ACC112 (cell line): ENCODE measurements around the gene FREM2.

Source experiments
- H2AFZ ChIP-seq: fragments of 200-600 bp; sonication (generic); one replicate; pipeline ENCODE4 v1.6.0; 2017; ENCODE audit warnings: antibody characterized with exemption, low read length; ENCODE audit not compliant: unreplicated experiment
- H3K27ac ChIP-seq: fragments of 200-600 bp; sonication (generic); 2 replicates; pipeline ENCODE4 v1.5.1; 2014; ENCODE audit warnings: low read depth, mild to moderate bottlenecking, antibody characterized with exemption, low read length, moderate library complexity
- H3K27me3 ChIP-seq: fragments of 200-600 bp; sonication (generic); 2 replicates; pipeline ENCODE4 v1.6.1; 2014; ENCODE audit warnings: mild to moderate bottlenecking, antibody characterized with exemption, low read length, moderate library complexity, mixed read lengths; ENCODE audit not compliant: insufficient read depth
- H3K36me3 ChIP-seq: fragments of 200-600 bp; sonication (generic); 2 replicates; pipeline ENCODE4 v1.6.1; 2016; ENCODE audit warnings: mild to moderate bottlenecking, antibody characterized with exemption, low read length, moderate library complexity, mixed read lengths; ENCODE audit not compliant: insufficient read depth
- H3K4me1 ChIP-seq: fragments of 200-600 bp; sonication (generic); one replicate; pipeline ENCODE4 v1.6.1; 2016; ENCODE audit warnings: low read length, mixed read lengths; ENCODE audit not compliant: insufficient read depth, unreplicated experiment, control insufficient read depth
- H3K4me3 ChIP-seq: fragments of 200-600 bp; sonication (generic); 2 replicates; pipeline ENCODE4 v1.5.1; 2014; ENCODE audit warnings: mild to moderate bottlenecking, low read depth, low read length
- H3K79me2 ChIP-seq: fragments of 200-600 bp; sonication (generic); one replicate; pipeline ENCODE4 v1.6.0; 2016; ENCODE audit warnings: low read length; ENCODE audit not compliant: control insufficient read depth, unreplicated experiment, insufficient read depth

Gene FREM2

GRCh38 chr13:38759390-38759789 is 72.5 kb downstream of the FREM2 start:
- H3K27ac ChIP-seq = no peak overlapping the region
- H3K4me3 ChIP-seq = no peak overlapping the region
- H3K27me3 ChIP-seq = peaks cover 89% of the 10 kb centered on the region
- H3K36me3 ChIP-seq = no peaks in the 10 kb centered on the region
- H2AFZ ChIP-seq = no peak overlapping the region
- no peaks in the 10 kb centered on the region for H3K79me2 ChIP-seq
- no peaks in the 10 kb centered on the region for H3K4me1 ChIP-seq

GRCh38 chr13:38763446-38764381 is 76.8 kb downstream of the FREM2 start:
- H3K36me3 ChIP-seq = no peaks in the 10 kb centered on the region
- H2AFZ ChIP-seq = no peak overlapping the region
- H3K4me3 ChIP-seq = no peak overlapping the region

GRCh38 chr13:38766799-38767198 is 79.9 kb downstream of the FREM2 start:
- H3K4me3 ChIP-seq = no peak overlapping the region
- H3K27ac ChIP-seq = no peak overlapping the region
- H3K4me1 ChIP-seq = no peaks in the 10 kb centered on the region
- H3K36me3 ChIP-seq = no peaks in the 10 kb centered on the region
- H3K79me2 ChIP-seq = no peaks in the 10 kb centered on the region
- no peak overlapping the region for H2AFZ ChIP-seq
- peaks cover 45% of the 10 kb centered on the region for H3K27me3 ChIP-seq

More at GRCh38 chr13:38763446-38764381, 76.8 kb downstream of the FREM2 start:
- H3K79me2 ChIP-seq = no peaks in the 10 kb centered on the region
- H3K27me3 ChIP-seq = peaks cover 71% of the 10 kb centered on the region
- no peak overlapping the region for H3K27ac ChIP-seq
- no peaks in the 10 kb centered on the region for H3K4me1 ChIP-seq

- Histone ChIP-seq H3K79me2 (no peaks in the 10 kb centered on the region), H3K4me1 (no peaks in the 10 kb centered on the region), H2AFZ (no peak overlapping the region), H3K27ac (no peak overlapping the region), H3K36me3 (no peaks in the 10 kb centered on the region), H3K27me3 (peaks cover 38% of the 10 kb centered on the region), H3K4me3 (no peak overlapping the region)
Measured at GRCh38 chr13:38767506-38768265, 80.8 kb downstream of the FREM2 start.

GRCh38 chr13:38769526-38769925 is 82.6 kb downstream of the FREM2 start:
- H3K36me3 ChIP-seq = no peaks in the 10 kb centered on the region
- H3K27me3 ChIP-seq = peaks cover 28% of the 10 kb centered on the region
- peak overlapping the region; percentile 73 for H3K4me3 ChIP-seq
- no peaks in the 10 kb centered on the region for H3K4me1 ChIP-seq
- no peak overlapping the region for H3K27ac ChIP-seq
- H3K79me2 ChIP-seq = no peaks in the 10 kb centered on the region
- peak overlapping the region; percentile 99 for H2AFZ ChIP-seq

GRCh38 chr13:38775085-38775484 is 88.2 kb downstream of the FREM2 start:
- Histone ChIP-seq H3K27ac (no peak overlapping the region), H2AFZ (no peak overlapping the region), H3K4me3 (no peak overlapping the region), H3K4me1 (no peaks in the 10 kb centered on the region), H3K27me3 (peaks cover 42% of the 10 kb centered on the region), H3K79me2 (no peaks in the 10 kb centered on the region), H3K36me3 (no peaks in the 10 kb centered on the region)

- Histone ChIP-seq H3K4me1 (no peaks in the 10 kb centered on the region), H2AFZ (no peak overlapping the region), H3K27ac (no peak overlapping the region), H3K79me2 (no peaks in the 10 kb centered on the region), H3K27me3 (peaks cover 49% of the 10 kb centered on the region), H3K36me3 (no peaks in the 10 kb centered on the region), H3K4me3 (no peak overlapping the region)
Measured at GRCh38 chr13:38777347-38778119, 90.7 kb downstream of the FREM2 start.

- Histone ChIP-seq H3K4me3 (no peak overlapping the region), H2AFZ (no peak overlapping the region), H3K79me2 (no peaks in the 10 kb centered on the region), H3K36me3 (no peaks in the 10 kb centered on the region), H3K27ac (no peak overlapping the region), H3K4me1 (no peaks in the 10 kb centered on the region), H3K27me3 (peaks cover 66% of the 10 kb centered on the region)
Measured at GRCh38 chr13:38781539-38781938, 94.7 kb downstream of the FREM2 start.

GRCh38 chr13:38784036-38784880 is 97.4 kb downstream of the FREM2 start:
- no peak overlapping the region for H3K4me3 ChIP-seq
- H3K36me3 ChIP-seq = no peaks in the 10 kb centered on the region
- peaks cover 58% of the 10 kb centered on the region for H3K27me3 ChIP-seq
- H3K4me1 ChIP-seq = no peaks in the 10 kb centered on the region
- H3K79me2 ChIP-seq = no peaks in the 10 kb centered on the region
- no peak overlapping the region for H2AFZ ChIP-seq
- H3K27ac ChIP-seq = no peak overlapping the region

GRCh38 chr13:38785042-38785441 is 98.2 kb downstream of the FREM2 start:
- Histone ChIP-seq H3K79me2 (no peaks in the 10 kb centered on the region), H3K27me3 (peaks cover 52% of the 10 kb centered on the region), H3K36me3 (no peaks in the 10 kb centered on the region), H3K27ac (no peak overlapping the region), H2AFZ (no peak overlapping the region), H3K4me3 (no peak overlapping the region), H3K4me1 (no peaks in the 10 kb centered on the region)
